ENCODE results near the gene NBPF10. TPM values are rescaled to one million over a fixed set of nuclear protein-coding genes. Genes with fewer than 3 reads are reported as not detected.
A peak's percentile ranks its signal among the peaks of the same experiment; 100 is the strongest.
"Not testable (repeated sequence)": the region's sequence is repeated elsewhere in the genome, so short reads cannot be mapped to it uniquely, and the experiment has no call there.

NBPF10 gene
- total RNA-seq: 1 to 10 TPM; 2.5 to 2.6 TPM

- CTCF ChIA-PET: not testable (repeated sequence)
Observed at GRCh38 chr1:146144465-146144864, at the start of gene NBPF10. Gene NBPF10 (minus strand): TSS chr1:146144804. CDS start chr1:146144769, 35 bp downstream.

DNA sequence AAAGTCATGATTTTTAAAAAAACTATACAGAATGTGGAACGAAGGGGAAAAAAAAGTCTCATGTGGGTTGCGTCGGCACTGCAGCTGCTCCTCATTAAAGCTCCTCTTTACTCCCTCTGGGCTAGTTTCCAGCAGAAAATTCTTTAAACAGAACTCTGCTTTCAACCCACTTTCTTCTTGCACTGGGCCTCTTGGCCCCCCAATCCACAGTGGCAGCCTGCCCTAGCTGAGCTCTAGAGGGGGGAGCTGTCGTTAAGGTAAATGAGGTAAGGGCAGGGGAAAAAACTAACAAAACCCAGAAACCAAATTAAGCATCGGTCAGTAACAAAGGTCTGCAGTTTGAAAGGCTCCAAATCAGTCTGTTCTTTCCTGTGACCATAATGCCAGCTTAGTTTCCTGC is 29.9 kb upstream of the NBPF10 start:
- H3K27me3 Mint-ChIP-seq (ENCODE audit: low read depth); H3K4me1 Mint-ChIP-seq (ENCODE audit: low read depth); ATAC-seq; DNase-seq; CTCF ChIA-PET; H3K36me3 Mint-ChIP-seq (ENCODE audit: low read depth); POLR2A ChIA-PET; H3K27ac Mint-ChIP-seq; H3K9me3 Mint-ChIP-seq (ENCODE audit: insufficient read depth); H3K4me3 Mint-ChIP-seq: not testable (repeated sequence)

More at GRCh38 chr1:146144465-146144864, at the start of gene NBPF10:
- H3K4me1 Mint-ChIP-seq (ENCODE audit: low read depth); H3K36me3 Mint-ChIP-seq (ENCODE audit: low read depth); H3K9me3 Mint-ChIP-seq (ENCODE audit: insufficient read depth); H3K27me3 Mint-ChIP-seq (ENCODE audit: low read depth); H3K27ac Mint-ChIP-seq; H3K4me3 Mint-ChIP-seq; ATAC-seq; POLR2A ChIA-PET: not testable (repeated sequence)
- peak; percentile 23 for DNase-seq

- H3K4me1 Mint-ChIP-seq (ENCODE audit: low read depth); DNase-seq; H3K4me3 Mint-ChIP-seq; H3K27ac Mint-ChIP-seq; H3K36me3 Mint-ChIP-seq (ENCODE audit: low read depth); POLR2A ChIA-PET; H3K9me3 Mint-ChIP-seq (ENCODE audit: insufficient read depth); H3K27me3 Mint-ChIP-seq (ENCODE audit: low read depth); CTCF ChIA-PET; ATAC-seq: not testable (repeated sequence)
Observed at GRCh38 chr1:146167740-146168139, 23.1 kb upstream of the NBPF10 start.

DNA sequence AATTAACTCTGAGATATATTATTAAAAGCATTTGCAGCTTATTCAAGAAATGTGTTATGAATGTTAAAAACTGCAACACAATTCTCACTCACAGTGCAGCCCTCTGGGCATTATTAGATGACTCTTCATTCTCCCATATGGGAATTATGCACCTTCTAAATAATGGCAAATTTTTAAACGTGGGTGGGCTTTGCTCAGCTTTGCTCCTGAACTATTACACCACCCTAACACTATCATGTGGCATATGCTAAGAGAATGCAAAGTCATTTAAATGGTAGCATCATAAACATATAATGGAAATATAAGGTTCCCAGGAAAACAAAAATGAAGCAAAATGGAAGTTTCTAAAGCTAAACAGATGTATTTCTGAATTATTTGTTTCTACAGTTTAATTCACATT is 22.7 kb upstream of the NBPF10 start:
- DNase-seq; POLR2A ChIA-PET; H3K9me3 Mint-ChIP-seq (ENCODE audit: insufficient read depth); ATAC-seq; H3K36me3 Mint-ChIP-seq (ENCODE audit: low read depth); H3K27ac Mint-ChIP-seq; CTCF ChIA-PET; H3K27me3 Mint-ChIP-seq (ENCODE audit: low read depth); H3K4me1 Mint-ChIP-seq (ENCODE audit: low read depth); H3K4me3 Mint-ChIP-seq: not testable (repeated sequence)

Other genes with a start within 250 kb of the NBPF10 start
- 1 to 10 TPM; 2.2 to 2.9 TPM for gene ITGA10, start 234.8 kb downstream of the NBPF10 start, total RNA-seq
- gene PEX11B, start 226.1 kb downstream of the NBPF10 start, total RNA-seq: 10 to 100 TPM; 33.3 to 35.9 TPM
- gene RBM8A, start 217.3 kb downstream of the NBPF10 start, total RNA-seq: 100 to 1,000 TPM; 202 to 204 TPM
- gene LIX1L, start 186.8 kb downstream of the NBPF10 start, total RNA-seq: 10 to 100 TPM; 45.8 to 48.4 TPM
- gene ANKRD34A, start 180.2 kb downstream of the NBPF10 start, total RNA-seq: 1 to 10 TPM; 1.8 to 2.4 TPM
- 10 to 100 TPM; 25.0 to 26.5 TPM for gene POLR3GL, start 180.1 kb downstream of the NBPF10 start, total RNA-seq
- 100 to 1,000 TPM; 190 to 195 TPM for gene TXNIP, start 148.2 kb downstream of the NBPF10 start, total RNA-seq
- not detected for gene HJV, start 123.1 kb downstream of the NBPF10 start, total RNA-seq
- 10 to 100 TPM; 21.9 to 22.2 TPM for gene NOTCH2NLA, start 84.2 kb upstream of the NBPF10 start, total RNA-seq

Measured in activated CD8-positive, alpha-beta T cell treated with anti-CD3 and anti-CD28 coated beads, Interleukin-2, amount 10 ng/mL, durations not matched to agents 7 days and 5 days (primary cell).